Esophagus squamous epithelium (tissue), 4 donors: ENCODE results near the gene PTPRS.

Experiments
- CTCF ChIP-seq, 6 experiments: fragments of 450-650 bp in 4 of 6; fragments of 200-600 bp in 2 of 6; sonication (generic) in 2 of 6; IDR thresholded peaks; one replicate each; pipeline ENCODE4 v1.5.1; 2016 to 2019; ENCODE audit warnings: antibody characterized with exemption in 6 of 6, mild to moderate bottlenecking in 4 of 6, moderate library complexity in 4 of 6
- POLR2A ChIP-seq, 4 donors: fragments of 450-650 bp; IDR thresholded peaks; one replicate each; pipeline ENCODE4 v1.6.1; 2017; ENCODE audit warnings: antibody characterized with exemption in 4 of 4, mild to moderate bottlenecking in 4 of 4, moderate library complexity in 3 of 4

- TF ChIP-seq CTCF (IDR thresholded peaks at IDR 0.05) (no peak), POLR2A (IDR thresholded peaks at IDR 0.05) (no peak)
These were observed 38.2 kb downstream of the PTPRS start for GRCh38 chr19:5302396-5302795.
